NT2/D1 (cell line): ENCODE data around the gene MPRIP.
"Not testable (repeated sequence)": the region's sequence is repeated elsewhere in the genome, so short reads cannot be mapped to it uniquely, and the experiment has no call there.

Experiments used
- DNase-seq: peaks from one replicate; pipeline ENCODE4 v3.0.0-alpha.2; 2011; ENCODE audit warnings: low read depth, low spot score
- H3K27me3 ChIP-seq: 2 replicates; pipeline ENCODE4 v1.6.0; 2011; ENCODE audit warnings: mild to moderate bottlenecking; ENCODE audit not compliant: insufficient read length, insufficient read depth
- H3K36me3 ChIP-seq: 2 replicates; pipeline ENCODE4 v1.6.1; 2011; ENCODE audit warnings: mild to moderate bottlenecking, low read length, mixed read lengths; ENCODE audit not compliant: insufficient read depth, insufficient read length
- H3K4me1 ChIP-seq: 2 replicates; pipeline ENCODE4 v1.5.1; 2011; ENCODE audit not compliant: insufficient read depth, insufficient read length
- H3K4me3 ChIP-seq: 2 replicates; pipeline ENCODE4 v1.5.1; 2011; ENCODE audit warnings: low read depth; ENCODE audit not compliant: insufficient read length
- H3K9ac ChIP-seq: 2 replicates; pipeline ENCODE4 v1.6.0; 2011; ENCODE audit warnings: low read depth; ENCODE audit not compliant: insufficient read length
- H3K9me3 ChIP-seq: 2 replicates; pipeline ENCODE4 v1.5.1; 2011; ENCODE audit warnings: mild to moderate bottlenecking, low read length; ENCODE audit not compliant: insufficient read depth
- SUZ12 ChIP-seq: IDR thresholded peaks from 2 replicates; pipeline ENCODE4 v1.6.1; 2011; ENCODE audit not compliant: insufficient read length, insufficient read depth; ENCODE audit errors: extremely low read depth
- YY1 ChIP-seq: IDR thresholded peaks from 2 replicates; pipeline ENCODE4 v1.6.1; 2011; ENCODE audit not compliant: insufficient read length, insufficient read depth
- ZNF274 ChIP-seq: IDR thresholded peaks from 2 replicates; pipeline ENCODE4 v1.6.1; 2011; ENCODE audit warnings: mild to moderate bottlenecking, low read depth, low read length

MPRIP gene

DNA sequence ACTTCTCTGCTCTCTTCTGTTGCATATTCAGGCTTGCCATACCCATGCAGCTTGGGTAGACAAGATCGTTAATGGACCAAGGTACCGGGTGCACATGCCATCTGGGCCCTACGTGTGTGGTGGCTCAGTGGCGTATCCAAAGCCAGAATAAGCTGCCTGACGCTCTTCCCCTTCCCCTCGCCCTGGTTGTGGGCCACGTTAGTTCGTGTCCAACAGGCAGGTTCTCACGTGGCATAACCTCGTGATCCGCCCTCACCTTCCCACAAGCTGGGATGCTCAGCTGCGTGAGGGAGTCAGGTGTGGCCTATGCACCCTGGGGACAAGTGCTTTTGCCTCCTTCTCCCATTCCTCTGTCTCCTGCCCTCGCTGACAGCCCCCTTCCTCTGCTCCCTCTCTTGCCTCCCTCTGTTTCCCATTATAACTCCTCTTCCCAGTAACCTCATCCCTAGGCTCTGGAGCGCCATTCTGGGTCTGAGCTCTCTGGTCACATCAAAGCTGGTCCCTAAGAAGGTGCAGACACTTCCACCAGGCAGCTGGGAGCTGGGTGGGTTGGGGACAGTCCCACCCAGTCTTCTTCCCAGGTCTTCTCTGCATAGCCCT, 86.3 kb downstream of the MPRIP start:
- TF ChIP-seq ZNF274 = no peak
- H3K4me1 ChIP-seq = peaks cover 5% of the 10 kb centered on the region
- no peak overlapping the region for H3K9ac ChIP-seq
- H3K9me3 ChIP-seq = no peaks in the 10 kb centered on the region
- H3K27me3 ChIP-seq = no peaks in the 10 kb centered on the region
- no peak for DNase-seq
- H3K4me3 ChIP-seq = no peak overlapping the region
- peaks cover 62% of the 10 kb centered on the region for H3K36me3 ChIP-seq

GRCh38 chr17:17129466-17129865, 87.2 kb downstream of the MPRIP start:
- H3K27me3 ChIP-seq = no peaks in the 10 kb centered on the region
- TF ChIP-seq ZNF274 (no peak), YY1 (no peak), SUZ12 (no peak)
- H3K9me3 ChIP-seq = no peaks in the 10 kb centered on the region
- no peak overlapping the region for H3K9ac ChIP-seq
- peaks cover 5% of the 10 kb centered on the region for H3K4me1 ChIP-seq
- no peak for DNase-seq
- peaks cover 70% of the 10 kb centered on the region for H3K36me3 ChIP-seq
- H3K4me3 ChIP-seq = no peak overlapping the region

DNA sequence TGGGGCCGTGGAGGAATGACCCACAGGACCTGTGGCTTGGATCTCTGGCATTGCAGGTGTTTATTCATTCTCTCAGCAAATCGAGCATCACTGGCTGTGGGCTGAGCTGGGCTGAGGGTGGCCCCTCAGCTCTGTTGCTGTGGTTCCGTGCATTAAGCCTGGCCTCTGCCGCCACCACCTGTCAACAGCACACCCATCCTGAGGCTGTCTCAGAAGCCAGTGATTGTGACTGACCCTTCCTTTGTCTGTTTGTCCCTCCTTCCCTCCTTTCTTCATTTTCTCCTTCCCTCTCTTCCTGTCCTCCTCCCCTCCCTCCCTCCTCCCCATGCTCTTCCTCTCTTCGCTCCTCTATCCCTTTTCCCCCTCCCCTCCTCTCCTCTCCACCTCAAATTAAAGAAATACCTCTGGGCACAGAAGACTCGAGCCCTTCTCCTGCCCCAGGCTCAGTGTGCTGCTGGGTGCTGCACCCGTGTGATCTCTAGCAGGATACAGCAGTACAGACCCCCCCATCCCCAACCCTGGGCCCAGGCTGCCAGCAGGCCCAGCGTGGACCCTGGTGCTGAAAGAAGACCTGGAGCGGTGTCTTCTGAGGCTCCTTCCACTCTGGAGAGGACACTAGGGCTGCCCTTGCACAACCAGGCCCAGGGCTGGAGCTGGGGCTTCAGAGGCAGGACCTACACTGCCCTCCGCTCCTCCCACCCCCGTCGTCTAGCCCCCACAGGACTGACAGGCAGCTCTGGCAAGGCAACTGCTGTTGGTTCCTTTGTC, 88.0 kb downstream of the MPRIP start:
- Histone ChIP-seq H3K9me3 (no peaks in the 10 kb centered on the region), H3K36me3 (peaks cover 77% of the 10 kb centered on the region), H3K4me3 (no peak overlapping the region), H3K4me1 (peaks cover 5% of the 10 kb centered on the region), H3K9ac (no peak overlapping the region), H3K27me3 (no peaks in the 10 kb centered on the region)
- DNase-seq = no peak
- TF ChIP-seq ZNF274 = no peak
- no peak for TF ChIP-seq YY1
- no peak for TF ChIP-seq SUZ12

- H3K36me3 ChIP-seq = peaks cover 91% of the 10 kb centered on the region
- DNase-seq = no peak
- H3K27me3 ChIP-seq = no peaks in the 10 kb centered on the region
- no peak overlapping the region for H3K9ac ChIP-seq
- H3K9me3 ChIP-seq = no peaks in the 10 kb centered on the region
- peaks cover 2% of the 10 kb centered on the region for H3K4me1 ChIP-seq
- no peak overlapping the region for H3K4me3 ChIP-seq
- TF ChIP-seq ZNF274 = no peak
- TF ChIP-seq YY1 = no peak
- no peak for TF ChIP-seq SUZ12
Observed at GRCh38 chr17:17131839-17132238, 89.6 kb downstream of the MPRIP start.

DNA sequence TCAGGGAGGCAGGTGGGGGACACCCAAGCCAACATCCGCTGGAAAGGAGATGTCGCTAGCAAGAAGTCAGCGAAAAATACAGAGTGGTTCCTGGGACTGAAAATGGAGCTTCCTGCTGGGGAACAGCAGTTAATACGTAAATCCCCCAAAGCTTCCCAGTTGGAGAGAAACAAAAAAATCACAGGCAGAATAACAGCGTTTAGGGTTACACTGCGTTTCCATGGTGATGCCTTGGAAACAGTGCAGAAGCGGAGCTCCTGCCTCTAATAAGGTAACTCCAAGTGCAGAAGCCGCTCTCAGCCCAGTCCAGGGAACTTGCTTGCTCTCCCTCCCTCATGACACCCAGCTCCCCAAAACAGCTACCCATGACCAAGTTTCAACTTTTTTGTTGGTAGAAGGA, 90.5 kb downstream of the MPRIP start:
- H3K9me3 ChIP-seq = no peaks in the 10 kb centered on the region
- peaks cover 2% of the 10 kb centered on the region for H3K4me1 ChIP-seq
- H3K4me3 ChIP-seq = no peak overlapping the region
- H3K9ac ChIP-seq = no peak overlapping the region
- TF ChIP-seq YY1 = no peak
- TF ChIP-seq SUZ12 = no peak
- no peaks in the 10 kb centered on the region for H3K27me3 ChIP-seq
- H3K36me3 ChIP-seq = peaks cover 88% of the 10 kb centered on the region
- no peak for DNase-seq

- Histone ChIP-seq H3K36me3 (peaks cover 88% of the 10 kb centered on the region), H3K9me3 (no peaks in the 10 kb centered on the region), H3K4me3 (no peak overlapping the region), H3K27me3 (no peaks in the 10 kb centered on the region), H3K9ac (no peak overlapping the region), H3K4me1 (peaks cover 2% of the 10 kb centered on the region)
- DNase-seq = no peak
- TF ChIP-seq SUZ12 (no peak), ZNF274 (no peak), YY1 (no peak)
Observed at GRCh38 chr17:17134051-17134956, 92.0 kb downstream of the MPRIP start.

DNA sequence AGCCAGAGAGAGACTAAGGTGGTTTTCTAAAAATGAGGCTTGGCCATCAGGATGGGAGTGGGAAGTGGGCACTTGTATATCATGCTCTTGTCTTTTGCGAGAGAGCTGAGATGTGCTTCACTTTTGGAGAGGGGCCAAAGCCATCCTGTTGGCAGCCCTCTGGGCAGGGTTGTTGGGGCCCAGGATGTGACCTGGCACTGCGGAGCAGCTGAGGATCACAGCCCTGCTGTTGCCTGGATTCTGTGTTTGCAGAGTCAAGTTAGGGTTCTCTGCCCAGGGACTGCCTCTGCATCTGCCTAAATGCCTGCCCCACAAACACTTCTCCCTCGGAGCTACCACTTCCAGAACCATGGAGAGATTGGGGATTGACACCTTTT, 92.7 kb downstream of the MPRIP start:
- Histone ChIP-seq H3K4me1 (peaks cover 2% of the 10 kb centered on the region), H3K4me3 (no peak overlapping the region), H3K9ac (no peak overlapping the region), H3K27me3 (no peaks in the 10 kb centered on the region), H3K36me3 (peaks cover 88% of the 10 kb centered on the region), H3K9me3 (no peaks in the 10 kb centered on the region)
- no peak for DNase-seq
- TF ChIP-seq ZNF274 = no peak

DNA sequence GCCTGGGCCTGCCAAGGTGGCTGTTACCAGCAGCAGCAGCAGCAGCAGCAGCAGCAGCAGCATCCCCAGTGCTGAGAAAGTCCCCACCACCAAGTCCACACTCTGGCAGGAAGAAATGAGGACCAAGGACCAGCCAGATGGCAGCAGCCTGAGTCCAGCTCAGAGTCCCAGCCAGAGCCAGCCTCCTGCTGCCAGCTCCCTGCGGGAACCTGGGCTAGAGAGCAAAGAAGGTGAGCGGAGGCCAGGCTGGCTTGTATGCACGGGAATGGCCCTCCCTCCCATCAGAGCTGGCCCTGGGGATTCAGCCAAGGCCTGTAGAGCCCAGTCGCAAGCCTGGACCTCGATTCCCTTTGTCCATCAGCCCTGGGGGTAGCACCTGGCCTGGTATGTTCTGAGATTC, 94.0 kb downstream of the MPRIP start:
- H3K9me3 ChIP-seq, DNase-seq, H3K9ac ChIP-seq, H3K4me3 ChIP-seq, H3K27me3 ChIP-seq: not testable (repeated sequence)
- Histone ChIP-seq H3K36me3 (peaks cover 91% of the 10 kb centered on the region), H3K4me1 (peaks cover 14% of the 10 kb centered on the region)
